Measurements from ENCODE around the gene UNG.
"Not testable (repeated sequence)": the region's sequence is repeated elsewhere in the genome, so short reads cannot be mapped to it uniquely, and the experiment has no call there.

UNG gene

DNA sequence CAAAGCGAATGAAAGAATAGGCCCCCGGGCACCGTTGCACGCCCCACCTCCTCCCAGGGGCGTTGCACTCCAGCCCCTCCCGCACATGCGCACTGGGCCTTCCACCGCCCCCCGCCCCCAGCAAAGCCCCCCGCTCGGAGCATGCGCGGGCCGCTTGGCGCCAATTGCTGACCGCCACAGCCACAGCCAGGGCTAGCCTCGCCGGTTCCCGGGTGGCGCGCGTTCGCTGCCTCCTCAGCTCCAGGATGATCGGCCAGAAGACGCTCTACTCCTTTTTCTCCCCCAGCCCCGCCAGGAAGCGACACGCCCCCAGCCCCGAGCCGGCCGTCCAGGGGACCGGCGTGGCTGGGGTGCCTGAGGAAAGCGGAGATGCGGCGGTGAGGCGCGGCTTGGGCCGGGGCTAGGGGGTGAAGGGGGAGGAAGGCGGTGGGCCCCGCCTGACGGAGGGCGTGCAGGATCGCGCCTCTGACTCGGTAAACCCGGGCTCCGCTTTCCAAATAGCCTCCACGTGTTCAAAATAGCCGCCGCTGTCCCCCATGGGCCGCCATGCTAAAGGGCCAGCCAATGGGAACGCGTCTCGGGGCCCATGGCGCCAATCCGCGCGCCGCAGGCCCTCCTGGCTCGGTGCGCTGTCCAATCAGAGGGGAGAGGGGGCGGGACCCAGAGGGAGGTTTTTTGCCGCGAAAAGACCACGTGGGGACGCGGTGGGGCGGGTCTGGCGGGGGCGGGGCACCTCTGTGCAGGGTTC lies at the start of gene UNG:
Gene UNG (plus strand): TSS at position 163 of the 748 bp plus-strand sequence. CDS start 83 bp downstream, at position 246.
- peak; percentile 98 for DNase-seq

DNA sequence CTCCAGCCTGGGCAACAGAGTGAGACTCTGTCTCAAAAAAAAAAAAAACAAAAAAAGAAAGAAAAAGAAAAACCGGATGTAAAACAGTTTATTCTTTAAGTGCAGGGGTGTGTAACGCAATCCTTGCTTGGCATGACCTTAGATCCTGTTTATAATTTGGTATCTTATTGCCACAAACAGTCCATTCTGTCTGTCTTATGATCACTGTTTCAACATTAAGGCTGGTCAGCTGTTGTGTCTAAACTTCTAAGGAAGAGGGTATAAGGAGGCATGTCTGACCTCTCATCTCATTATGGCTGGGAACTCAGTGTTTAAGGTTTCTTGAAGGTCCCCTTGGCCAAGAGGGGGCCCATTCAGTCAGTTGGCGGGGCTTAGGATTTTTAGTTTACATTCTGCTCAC lies 48.7 kb upstream of the UNG start:
- not testable (repeated sequence) for DNase-seq

- DNase-seq, result not testable (repeated sequence)
These were observed 47.6 kb upstream of the UNG start for GRCh38 chr12:109049794-109050193.

- no peak for DNase-seq
These were observed 45.3 kb upstream of the UNG start for GRCh38 chr12:109052097-109052413.

DNA sequence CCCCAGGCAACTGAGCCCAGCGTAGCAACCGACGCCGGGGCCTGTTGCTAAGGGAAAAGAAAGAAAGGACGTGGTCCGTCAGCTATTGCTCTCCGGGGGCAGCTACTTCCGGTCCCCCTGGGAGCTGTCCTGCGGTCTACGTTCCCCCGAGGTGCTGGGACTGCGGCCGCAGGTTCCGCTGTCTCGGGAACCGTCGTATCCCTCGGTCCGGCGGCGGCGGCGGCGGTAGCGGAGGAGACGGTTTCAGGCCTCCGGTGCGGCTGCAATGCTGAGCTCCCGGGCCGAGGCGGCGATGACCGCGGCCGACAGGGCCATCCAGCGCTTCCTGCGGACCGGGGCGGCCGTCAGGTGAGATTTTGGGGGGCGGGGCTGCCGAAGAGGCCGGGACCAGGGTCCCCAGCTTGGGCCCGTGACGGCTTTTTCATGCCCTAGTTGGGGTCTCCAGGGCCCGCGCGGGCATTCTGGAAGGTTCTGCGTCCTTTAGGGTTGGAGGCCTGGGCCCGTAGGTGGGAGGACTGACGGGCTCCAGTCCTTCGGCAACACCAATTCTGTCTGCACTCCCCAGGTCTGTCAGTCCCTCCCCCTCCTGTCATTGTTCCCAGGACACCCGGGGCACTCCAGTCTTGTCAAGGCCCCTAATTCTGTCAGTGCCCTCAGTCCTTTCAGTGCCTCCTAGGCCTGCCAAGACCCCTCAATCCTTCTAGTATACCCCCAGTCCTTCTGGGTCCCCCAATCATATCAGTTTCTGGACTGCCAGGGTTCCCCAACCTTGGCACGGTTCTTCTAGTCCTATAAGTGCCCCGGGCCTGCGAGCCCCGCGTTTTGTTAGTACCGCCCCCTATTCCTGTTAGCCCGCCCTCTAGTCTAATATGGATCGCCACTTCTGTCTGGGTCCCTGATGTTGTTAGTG lies 44.7 kb upstream of the UNG start, which contains the start of gene USP30:
Gene USP30 (plus strand): TSS at position 163 of the 910 bp plus-strand sequence. CDS start 103 bp downstream, at position 266.
- peak; percentile 93 for DNase-seq

GRCh38 chr12:109053382-109054123 lies 43.8 kb upstream of the UNG start:
- DNase-seq, result peak; percentile 68

DNA sequence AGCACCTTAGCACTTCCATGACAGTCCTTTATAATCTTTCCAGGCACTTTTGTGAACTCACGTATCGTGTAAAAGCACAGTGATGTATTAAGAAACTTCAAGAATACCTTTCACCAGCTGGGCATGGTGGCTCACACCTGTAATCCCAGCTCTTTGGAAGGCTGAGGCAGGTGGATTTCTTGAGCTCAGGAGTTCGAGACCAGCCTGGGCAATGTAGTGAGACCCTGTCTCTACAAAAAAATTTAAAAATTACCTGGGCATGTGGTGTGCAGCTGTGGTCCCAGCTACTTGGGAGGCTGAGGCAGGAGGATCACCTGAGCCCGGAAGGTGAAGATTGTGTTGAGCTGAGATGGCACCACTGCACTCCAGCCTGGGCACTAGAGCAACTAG lies 43.3 kb upstream of the UNG start:
- peak; percentile 59 for DNase-seq

GRCh38 chr12:109054520-109054919 lies 42.9 kb upstream of the UNG start:
- no peak for DNase-seq

DNA sequence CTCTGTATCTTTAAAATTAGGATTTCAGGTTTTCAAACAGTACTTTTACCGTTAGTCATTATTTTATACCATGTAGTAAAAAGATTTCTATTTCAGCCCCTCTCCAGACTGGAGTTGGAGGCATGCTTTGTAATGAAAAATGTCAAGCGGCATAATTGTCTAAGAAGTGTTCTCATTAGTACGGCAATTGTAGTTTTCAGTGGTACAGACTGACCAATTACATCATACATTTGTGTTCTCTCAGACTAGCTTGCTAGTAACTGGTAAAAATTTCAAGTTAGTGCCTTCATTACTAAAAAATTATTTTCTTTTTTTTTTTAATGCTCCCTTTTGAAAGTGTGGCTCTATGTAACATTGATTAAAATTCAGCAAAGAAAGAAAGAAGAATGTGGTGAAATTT lies 40.5 kb upstream of the UNG start:
- DNase-seq, result no peak

DNA sequence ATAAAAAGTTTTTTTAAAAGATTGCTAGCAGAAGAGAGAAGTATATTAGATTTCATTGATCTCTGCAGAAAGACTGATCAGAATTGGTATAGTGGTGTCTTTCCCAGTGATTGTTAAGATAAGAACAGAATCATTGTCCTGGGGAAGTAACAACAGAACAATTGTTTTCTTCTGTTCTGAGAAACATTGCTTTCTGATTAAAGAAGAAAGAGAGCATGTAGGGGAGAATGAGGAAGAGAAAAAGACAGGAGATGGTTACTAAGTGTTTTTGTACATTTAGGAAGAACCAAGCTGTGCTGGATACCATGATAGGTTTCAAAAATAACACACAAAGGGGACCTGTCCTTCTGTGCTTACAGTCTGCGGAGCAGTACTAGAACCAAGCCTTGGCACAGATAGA lies 40.0 kb upstream of the UNG start:
- DNase-seq, result no peak

DNA sequence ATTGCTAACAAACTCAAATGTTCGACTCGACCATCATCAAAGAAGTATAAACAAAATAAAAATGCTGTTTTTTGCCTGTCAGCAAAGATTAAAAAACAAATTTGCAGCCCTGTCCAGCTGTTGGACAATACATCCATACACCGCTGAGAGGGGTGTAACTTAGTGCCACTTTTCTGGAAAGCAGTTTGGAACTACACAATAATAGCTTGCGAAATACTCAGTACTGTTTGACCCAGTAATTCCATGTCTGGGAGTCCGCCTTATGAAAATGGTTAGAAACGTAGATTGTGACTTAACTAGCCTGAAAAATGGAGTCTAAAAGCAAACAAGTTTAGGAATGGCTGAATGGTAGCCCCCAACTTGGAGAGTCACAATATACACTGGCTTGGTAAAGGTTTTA lies 38.6 kb upstream of the UNG start:
- DNase-seq, result no peak

DNA sequence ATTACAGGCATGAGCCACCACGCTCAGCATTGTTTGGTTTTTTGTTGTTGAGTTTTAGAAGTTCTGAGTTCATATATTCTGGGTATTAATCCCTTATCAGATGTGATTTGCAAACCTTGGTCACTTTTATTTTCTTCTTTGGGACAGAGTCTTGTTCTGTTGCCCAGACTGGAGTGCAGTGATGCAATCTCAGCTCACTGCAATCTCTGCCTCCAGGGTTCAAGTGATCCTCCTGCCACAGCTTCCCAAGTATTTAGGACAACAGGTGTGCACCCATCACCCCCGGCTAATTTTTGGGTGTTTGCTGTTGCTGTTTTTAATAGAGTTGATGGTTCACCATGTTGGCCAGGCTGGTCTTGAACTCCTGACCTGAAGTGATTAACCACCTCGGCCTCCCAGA lies 33.3 kb upstream of the UNG start:
- no peak for DNase-seq

GRCh38 chr12:109065154-109065852 lies 32.1 kb upstream of the UNG start:
- DNase-seq, result no peak

DNA sequence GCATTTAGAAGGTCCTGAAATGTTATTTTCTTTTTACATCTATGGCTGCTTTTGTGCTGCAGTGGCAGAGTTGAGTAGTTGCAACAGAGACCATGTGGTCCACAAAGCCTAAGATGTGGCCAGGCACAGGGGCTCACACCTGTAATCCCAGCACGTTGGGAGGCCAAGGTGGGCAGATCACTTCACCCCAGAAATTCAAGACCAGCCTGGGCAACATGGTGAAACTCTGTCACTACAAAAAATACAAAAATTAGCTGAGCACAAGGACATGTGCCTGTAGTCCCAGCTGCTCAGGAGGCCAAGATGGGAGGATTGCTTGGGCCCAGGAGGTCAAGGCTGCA lies 31.6 kb upstream of the UNG start:
- no peak for DNase-seq

GRCh38 chr12:109069307-109070271 lies 27.8 kb upstream of the UNG start:
- no peak for DNase-seq

DNA sequence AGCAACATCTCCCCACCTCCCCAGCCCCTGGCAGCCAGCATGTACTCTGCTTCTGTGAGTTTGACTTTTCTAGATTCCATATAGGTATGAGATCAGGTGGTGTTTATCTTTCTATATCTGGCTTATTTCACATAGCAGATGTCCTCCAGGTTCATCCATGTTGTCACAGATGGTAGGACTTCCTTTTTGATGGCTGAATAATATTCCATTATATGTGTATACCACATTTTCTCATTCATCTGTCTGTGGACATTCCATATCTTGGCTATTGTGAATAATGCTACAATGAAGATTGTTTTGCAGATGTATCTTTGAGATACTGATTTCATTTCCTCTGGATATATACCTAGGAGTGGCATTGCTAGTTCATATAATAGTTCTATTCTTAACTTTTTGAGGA lies 22.5 kb upstream of the UNG start:
- no peak for DNase-seq

- DNase-seq, result no peak
These were observed 14.6 kb upstream of the UNG start for GRCh38 chr12:109082751-109083150.

- no peak for DNase-seq
These were observed 13.0 kb upstream of the UNG start for GRCh38 chr12:109084425-109084824.

DNA sequence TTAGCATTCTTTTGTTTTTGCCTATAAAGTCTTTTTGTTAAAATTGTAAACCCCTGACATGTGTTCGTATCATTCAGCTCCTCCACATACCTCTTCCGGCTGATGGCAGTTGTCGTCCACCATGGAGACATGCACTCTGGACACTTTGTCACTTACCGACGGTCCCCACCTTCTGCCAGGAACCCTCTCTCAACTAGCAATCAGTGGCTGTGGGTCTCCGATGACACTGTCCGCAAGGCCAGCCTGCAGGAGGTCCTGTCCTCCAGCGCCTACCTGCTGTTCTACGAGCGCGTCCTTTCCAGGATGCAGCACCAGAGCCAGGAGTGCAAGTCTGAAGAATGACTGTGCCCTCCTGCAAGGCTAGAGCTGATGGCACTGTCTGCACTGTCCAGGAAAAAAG lies 11.8 kb upstream of the UNG start:
- no peak for DNase-seq

GRCh38 chr12:109087250-109087649 lies 10.1 kb upstream of the UNG start:
- DNase-seq, result no peak

GRCh38 chr12:109088818-109089217 lies 8.6 kb upstream of the UNG start:
- no peak for DNase-seq

DNA sequence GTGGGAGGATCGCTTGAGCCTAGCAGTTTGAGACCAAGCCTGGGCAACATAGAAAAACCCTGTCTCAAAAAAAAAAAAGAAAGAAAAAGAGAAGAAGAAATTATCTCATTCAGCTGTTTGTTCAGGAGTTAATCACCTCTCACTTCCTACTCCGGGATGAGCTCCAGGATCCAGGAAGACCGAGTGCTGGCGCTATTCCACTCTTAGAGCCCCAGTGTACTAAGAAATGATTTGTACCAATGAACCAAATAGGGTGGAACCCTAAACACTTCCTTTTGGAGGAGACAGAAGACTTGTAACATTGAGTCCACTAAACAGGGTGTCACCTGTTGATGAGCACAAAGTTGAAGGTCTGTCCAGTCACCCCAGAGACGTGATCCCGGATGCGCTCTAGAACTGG lies 7.7 kb upstream of the UNG start:
- no peak for DNase-seq
